ENCODE measurements around the gene ATP8A2.

ATP8A2 gene

GRCh38 chr13:25679936-25680335 is 308.2 kb downstream of the ATP8A2 start:
- DNase-seq (ENCODE audit: extremely low read depth in 1 of 2, low read depth in 1 of 2): no peak

DNA sequence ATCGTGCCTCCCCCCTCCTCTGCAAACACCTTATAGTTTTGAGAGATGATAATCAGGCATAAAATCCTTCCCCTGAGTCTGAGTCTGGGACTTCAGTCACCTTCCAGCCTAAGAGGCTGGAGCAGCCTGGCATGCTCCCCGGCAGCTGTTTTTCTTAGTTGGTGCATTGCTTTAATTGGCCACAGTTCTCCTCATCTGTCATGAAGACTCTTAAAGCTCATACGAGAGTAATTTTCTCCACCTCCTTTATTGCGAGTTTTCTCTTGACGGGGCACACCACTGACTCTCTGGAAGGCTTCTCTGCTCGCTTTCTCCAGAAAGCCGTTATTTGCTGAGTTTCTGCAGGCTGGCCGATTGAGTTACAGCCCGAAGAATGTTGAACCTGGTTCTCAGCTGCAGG is 310.5 kb downstream of the ATP8A2 start:
- no peak for DNase-seq (ENCODE audit: extremely low read depth in 1 of 2, low read depth in 1 of 2)

- no peak for DNase-seq (ENCODE audit: extremely low read depth in 1 of 2, low read depth in 1 of 2)
Observed at GRCh38 chr13:25683056-25683455, 311.3 kb downstream of the ATP8A2 start.

GRCh38 chr13:25683662-25684370 is 312.0 kb downstream of the ATP8A2 start:
- DNase-seq (ENCODE audit: extremely low read depth in 1 of 2, low read depth in 1 of 2): no peak

- DNase-seq (ENCODE audit: extremely low read depth in 1 of 2, low read depth in 1 of 2): no peak
Observed at GRCh38 chr13:25684491-25684890, 312.7 kb downstream of the ATP8A2 start.

DNA sequence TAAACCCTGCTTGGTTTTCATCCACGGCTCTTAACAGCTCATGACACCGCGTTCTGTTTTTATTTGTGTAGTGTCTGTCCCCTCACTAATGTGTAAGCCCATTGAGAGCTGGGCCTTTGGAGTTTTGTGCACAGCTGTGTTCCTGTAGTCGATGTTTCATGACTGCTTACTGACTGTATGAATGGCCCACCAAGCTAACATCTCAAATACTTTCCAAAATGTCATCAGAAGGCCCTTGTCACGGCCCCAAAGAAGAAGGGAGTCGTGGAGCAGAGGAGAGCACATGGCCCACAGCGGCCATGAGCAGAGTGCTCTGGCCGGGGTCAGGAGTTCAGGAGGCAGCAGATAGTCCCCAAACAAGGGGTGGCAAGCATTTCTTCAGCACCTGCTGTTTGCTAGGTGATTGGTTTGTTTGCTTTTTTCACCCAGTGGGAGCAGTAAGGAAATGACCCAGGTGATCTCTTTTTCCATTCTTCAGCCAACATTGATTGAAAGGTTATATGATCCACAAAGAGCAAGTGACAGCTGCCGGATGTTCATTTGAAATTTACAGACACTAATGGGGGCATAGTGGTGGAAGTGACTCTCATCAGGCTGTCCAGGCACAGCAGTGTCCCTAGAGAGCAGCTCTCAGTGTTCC is 315.2 kb downstream of the ATP8A2 start:
- DNase-seq (ENCODE audit: extremely low read depth in 1 of 2, low read depth in 1 of 2): no peak

- DNase-seq (ENCODE audit: extremely low read depth in 1 of 2, low read depth in 1 of 2): no peak
Observed at GRCh38 chr13:25687471-25688225, 315.9 kb downstream of the ATP8A2 start.

GRCh38 chr13:25688536-25688935 is 316.8 kb downstream of the ATP8A2 start:
- DNase-seq (ENCODE audit: extremely low read depth in 1 of 2, low read depth in 1 of 2): no peak

DNA sequence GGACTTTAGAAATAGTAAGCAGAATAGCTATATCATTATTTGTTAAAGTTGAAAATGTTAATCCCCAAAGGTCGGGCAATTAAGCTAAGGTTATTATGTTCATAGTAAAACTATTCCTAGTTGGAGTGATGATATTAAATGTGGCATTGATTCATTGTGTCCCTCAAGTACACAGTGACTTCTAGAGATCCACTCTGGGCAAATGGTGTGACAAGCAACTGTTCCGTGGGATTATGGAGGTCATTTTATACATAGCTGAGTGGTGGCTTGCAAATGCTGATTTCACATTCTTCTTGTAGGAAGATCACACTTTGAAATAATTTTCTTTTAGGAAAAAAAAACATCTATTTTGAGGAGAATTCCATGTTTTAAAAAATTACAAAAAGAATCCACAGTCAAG is 317.8 kb downstream of the ATP8A2 start:
- no peak for DNase-seq (ENCODE audit: extremely low read depth in 1 of 2, low read depth in 1 of 2)

DNA sequence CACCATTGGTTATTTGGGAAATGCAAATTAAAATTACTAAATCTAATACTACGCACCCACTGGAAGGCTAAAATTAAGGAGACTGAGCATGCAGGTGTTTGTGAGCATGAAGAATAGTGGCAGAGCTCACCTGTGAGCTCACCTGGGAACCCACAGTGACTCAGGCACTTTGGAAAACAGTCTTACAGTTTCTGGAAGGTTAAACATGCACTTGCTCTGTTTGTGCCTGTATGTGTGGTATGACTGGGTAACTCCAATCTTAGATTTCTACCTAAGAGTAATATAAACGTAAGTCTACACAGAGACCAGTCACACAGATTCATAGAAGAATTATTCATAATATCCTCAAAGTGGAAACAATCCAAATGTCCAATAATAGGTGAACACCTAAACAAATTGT is 318.8 kb downstream of the ATP8A2 start:
- no peak for DNase-seq (ENCODE audit: extremely low read depth in 1 of 2, low read depth in 1 of 2)

DNA sequence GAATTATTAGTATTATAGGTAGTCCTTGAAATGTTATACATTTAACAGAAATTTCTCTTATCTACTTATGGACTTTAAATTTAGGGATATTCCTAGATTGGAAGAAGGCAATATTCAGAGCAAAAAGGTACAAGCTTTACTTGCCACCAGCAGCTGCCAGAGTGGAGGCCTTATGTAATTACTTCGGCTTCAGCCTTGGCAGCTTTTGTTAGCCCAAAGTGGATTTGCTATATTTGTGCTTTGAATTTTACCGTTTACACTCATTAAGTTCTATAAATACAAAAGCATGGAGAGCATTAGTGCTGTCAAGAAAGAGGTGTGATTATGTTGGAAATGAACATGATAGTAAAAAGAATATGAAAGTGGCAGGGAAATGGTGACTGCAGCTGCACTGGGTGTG is 319.9 kb downstream of the ATP8A2 start:
- no peak for DNase-seq (ENCODE audit: extremely low read depth in 1 of 2, low read depth in 1 of 2)

- DNase-seq (ENCODE audit: extremely low read depth in 1 of 2, low read depth in 1 of 2): no peak
Observed at GRCh38 chr13:25692099-25692498, 320.3 kb downstream of the ATP8A2 start.

GRCh38 chr13:25699056-25699455 is 327.3 kb downstream of the ATP8A2 start:
- DNase-seq (ENCODE audit: extremely low read depth in 1 of 2, low read depth in 1 of 2): no peak

DNA sequence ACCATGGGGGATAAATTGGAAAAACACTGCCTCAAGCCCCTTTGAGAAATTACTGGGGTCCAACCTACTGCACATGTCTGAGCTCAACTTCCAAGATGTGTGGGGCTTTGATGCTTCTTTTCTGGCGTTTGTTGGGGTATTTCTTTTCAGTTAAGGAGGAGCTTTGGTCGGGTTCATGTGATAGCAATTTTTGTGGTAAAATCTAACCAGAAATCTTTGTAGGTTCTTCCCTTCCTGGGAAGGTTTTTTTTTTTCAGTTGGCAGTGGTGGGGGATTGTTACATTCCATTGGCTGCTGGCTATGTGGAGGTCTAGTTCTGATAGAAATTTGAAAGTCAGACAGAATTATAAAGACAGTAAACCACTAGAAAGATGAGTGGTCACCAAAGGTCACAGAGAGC is 327.8 kb downstream of the ATP8A2 start:
- no peak for DNase-seq (ENCODE audit: extremely low read depth in 1 of 2, low read depth in 1 of 2)

DNA sequence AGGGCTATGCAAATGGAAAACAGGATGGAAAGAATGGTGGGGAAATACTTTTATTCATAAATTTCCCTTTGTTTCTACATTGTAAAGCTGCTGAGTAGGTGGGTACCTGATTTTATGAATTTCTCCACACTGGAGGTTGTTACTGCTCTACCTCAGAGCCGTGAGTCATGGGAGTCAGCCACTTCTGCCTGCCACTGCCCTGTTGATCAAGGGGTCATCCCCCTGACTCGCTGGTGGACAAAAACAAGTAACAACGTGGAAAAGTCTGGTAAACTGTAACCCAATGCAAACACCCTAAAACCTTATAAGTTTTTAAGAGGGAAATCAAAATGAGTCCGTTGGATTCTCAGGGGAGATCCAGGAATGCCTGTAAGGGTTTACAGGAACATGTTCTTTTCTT is 329.5 kb downstream of the ATP8A2 start:
- DNase-seq (ENCODE audit: extremely low read depth in 1 of 2, low read depth in 1 of 2): no peak

GRCh38 chr13:25702386-25702785 is 330.6 kb downstream of the ATP8A2 start:
- DNase-seq (ENCODE audit: extremely low read depth in 1 of 2, low read depth in 1 of 2): no peak

GRCh38 chr13:25707726-25708125 is 336.0 kb downstream of the ATP8A2 start:
- DNase-seq (ENCODE audit: extremely low read depth in 1 of 2, low read depth in 1 of 2): no peak

GRCh38 chr13:25708268-25708667 is 336.5 kb downstream of the ATP8A2 start:
- DNase-seq (ENCODE audit: extremely low read depth in 1 of 2, low read depth in 1 of 2): no peak

DNA sequence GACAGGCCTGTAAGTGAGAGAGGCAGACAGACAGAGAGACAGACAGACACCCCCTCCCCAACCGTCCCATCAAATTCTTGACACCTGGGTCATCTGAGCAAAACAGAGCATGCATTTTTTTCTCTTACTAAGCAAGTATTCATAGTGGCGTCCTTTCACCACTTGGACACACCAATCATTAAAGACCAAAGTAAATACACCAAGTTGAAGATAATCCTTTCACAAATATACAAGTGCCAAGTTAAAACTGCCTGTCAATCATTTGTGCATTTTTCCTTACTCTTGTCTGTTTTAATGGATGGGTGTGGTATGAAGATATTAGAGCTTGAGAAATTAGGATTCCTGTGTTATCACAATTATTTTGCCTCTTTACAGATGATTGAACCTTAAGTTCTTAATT is 337.3 kb downstream of the ATP8A2 start:
- no peak for DNase-seq (ENCODE audit: extremely low read depth in 1 of 2, low read depth in 1 of 2)

DNA sequence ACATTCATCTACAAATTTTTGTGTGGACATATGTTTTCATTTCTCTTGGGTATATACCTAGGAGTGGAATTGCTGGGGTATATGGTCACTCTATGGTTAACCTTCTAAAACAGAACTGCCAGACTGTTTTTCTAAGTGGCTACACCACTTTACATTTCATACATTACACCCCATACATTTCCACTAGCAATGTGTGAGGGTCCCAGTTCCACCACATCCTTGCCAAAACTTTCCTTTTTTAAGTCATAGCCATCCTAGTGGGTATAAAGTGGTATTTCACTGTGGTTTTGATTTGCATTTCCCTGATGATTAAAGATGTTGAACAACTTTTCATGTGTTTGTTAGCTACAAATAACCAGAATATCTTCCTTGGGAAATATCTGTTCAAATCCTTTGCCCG is 344.0 kb downstream of the ATP8A2 start:
- no peak for DNase-seq (ENCODE audit: extremely low read depth in 1 of 2, low read depth in 1 of 2)

DNA sequence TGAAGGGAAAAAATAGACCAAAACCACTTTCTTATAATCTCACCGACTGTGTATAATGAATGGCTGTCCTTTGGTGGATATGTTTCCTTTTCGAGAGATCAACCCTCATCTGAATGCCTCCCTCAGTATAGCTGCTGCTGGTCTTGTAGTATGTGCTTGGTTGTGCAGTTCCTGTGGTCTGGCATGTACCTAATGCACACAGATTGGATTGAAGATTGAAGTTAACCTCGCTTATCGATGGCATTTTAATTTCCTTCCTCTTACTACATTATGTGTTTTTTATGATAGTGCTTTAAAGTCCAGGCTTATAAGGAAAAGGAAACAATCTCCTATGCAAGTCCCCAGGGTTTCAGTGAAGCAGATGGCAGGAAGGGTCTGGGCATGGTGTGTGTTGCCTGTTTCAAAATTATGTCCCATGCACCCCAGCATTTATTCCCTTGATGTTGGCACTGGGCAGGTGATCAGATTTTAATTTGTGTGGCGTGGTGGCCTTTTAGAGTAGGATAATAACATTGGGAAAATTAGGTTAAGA is 346.0 kb downstream of the ATP8A2 start:
- no peak for DNase-seq (ENCODE audit: extremely low read depth in 1 of 2, low read depth in 1 of 2)

DNA sequence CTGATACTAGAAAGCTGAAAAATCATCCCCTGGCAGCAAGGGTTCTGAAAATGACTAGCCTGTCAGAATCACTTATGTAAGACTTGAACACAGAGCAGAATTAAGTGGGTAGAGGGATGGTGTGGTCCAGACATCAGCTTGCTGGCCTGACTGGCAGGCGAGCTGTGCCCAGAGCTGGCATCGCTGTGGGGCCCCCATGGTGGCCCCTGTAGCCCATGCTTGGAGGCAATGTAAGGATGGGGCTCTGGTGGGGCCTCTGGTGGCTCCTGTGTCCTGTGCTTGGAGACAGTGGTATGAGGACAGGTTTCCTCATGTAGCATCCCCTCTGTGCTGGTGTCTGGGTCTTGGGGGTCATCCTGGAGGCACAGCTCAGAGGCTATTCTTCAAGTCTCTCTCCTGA is 347.9 kb downstream of the ATP8A2 start:
- no peak for DNase-seq (ENCODE audit: extremely low read depth in 1 of 2, low read depth in 1 of 2)
